Activated CD4-positive, alpha-beta T cell treated with anti-CD3 and anti-CD28 coated beads, Interleukin-2, Interleukin-4, amounts not matched to agents 100 ng/mL and 50 ng/mL, durations not matched to agents 16 hours and 8 hours (primary cell): ENCODE results near the gene CDH2.

Source experiments
- DNase-seq: peaks from one replicate; pipeline ENCODE4 v3.0.0-alpha.2; 2020; ENCODE audit warnings: low spot score

The CDH2 gene

GRCh38 chr18:28088477-28088876 is 88.5 kb downstream of the CDH2 start:
- DNase-seq = no peak

DNA sequence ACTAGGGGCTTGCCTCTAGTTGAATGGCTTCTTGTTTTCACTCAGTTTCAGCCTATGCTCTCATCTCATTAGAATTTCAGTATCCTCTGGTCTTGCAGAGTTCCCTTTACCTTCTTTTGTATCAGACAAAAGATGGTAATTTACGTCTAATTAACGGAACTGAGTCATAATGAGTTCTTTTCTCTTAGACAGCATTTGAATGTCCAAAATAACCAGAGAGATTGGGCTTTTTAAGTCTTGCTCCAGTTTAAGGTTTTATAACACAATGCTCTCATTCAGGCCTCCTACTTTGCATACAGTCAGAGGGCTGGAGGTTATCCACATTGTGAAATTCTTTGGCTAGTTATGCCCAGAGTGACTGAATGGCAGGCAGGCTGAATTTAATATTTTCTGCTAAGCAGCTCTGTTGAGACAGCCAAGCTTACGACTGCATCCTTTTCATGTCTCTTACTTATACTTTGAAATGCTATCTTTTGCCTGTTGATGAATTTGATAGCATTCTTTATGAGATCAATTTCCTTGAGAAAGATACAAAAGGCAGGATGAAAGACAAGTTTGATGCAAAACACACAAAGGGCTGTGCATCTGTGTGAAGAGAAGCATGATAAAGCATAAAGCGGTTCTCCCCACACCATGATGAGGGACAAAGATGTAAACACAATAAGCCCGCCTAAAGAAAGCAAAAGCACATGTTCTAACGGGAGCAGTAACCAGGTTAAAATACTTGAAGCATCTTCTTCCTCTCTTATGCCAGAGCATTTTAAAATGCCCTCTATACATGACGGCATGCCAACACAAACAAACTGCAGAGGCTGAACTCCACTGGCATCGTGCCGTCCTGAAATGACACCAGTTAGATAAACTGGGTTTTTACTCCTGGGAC is 90.0 kb downstream of the CDH2 start:
- no peak for DNase-seq

GRCh38 chr18:28081516-28081915 is 95.4 kb downstream of the CDH2 start:
- no peak for DNase-seq

DNA sequence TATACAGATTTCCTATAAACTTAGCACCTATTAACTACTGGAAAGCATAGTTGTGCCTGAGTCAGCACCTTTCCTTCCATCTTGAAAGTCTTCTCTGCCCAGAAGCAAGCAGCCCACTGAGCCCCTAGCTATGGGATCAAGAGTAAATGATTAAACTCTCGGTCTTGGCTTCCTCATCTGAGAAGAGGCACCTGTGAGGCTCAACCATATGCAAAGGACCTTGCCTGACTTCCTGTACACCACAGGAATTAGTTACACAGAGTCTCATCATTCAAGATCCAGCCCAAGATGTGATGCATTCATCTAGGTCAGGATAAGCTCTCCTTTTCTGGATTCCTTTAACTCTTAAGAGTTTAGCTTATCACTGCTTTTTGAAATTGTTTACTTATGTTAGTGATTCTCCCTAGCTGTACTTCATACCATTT is 96.0 kb downstream of the CDH2 start:
- no peak for DNase-seq

DNA sequence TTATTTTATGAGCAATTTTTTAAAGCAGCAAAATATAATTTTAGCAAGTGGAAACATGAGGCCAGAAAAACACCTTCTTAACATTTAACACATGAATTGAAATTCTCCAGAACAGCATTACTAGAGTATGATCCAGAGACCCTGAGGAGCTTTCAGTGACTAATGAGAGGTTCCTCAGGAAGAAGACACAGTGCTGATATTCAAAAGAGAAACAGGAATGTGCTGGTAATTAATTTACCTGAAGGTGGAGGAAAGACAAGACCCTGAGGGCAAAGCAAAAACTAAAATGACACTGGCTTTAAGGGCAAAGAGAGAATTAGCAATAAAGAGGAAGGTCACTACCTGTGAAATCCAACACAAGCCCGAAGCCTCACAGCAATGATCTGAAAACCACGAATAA is 97.0 kb downstream of the CDH2 start:
- DNase-seq = no peak

GRCh38 chr18:28078849-28079248 is 98.1 kb downstream of the CDH2 start:
- no peak for DNase-seq

DNA sequence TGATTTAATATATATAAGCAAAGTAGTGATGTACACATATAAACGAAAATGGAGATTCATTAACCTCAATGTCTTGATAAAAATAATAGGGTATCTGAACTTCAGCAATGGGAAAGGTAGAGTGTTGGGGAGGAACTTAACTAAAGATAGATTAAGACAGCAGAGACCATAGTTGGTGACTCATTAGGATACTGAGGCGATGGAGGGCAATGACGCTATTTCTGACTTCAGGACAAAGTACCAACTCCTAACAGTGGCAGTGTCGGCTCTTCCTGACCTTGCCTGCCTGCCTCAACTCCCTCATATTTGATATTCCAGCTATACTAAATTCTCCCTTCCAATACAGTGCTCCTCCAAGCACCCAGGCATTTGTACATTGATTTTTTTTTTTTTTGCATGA is 98.6 kb downstream of the CDH2 start:
- DNase-seq = no peak

GRCh38 chr18:28075501-28075900 is 101.4 kb downstream of the CDH2 start:
- DNase-seq = no peak

GRCh38 chr18:28074076-28074475 is 102.9 kb downstream of the CDH2 start:
- DNase-seq = no peak

- no peak for DNase-seq
Measured at GRCh38 chr18:28073658-28074057, 103.3 kb downstream of the CDH2 start.

GRCh38 chr18:28071199-28071598 is 105.7 kb downstream of the CDH2 start:
- no peak for DNase-seq

DNA sequence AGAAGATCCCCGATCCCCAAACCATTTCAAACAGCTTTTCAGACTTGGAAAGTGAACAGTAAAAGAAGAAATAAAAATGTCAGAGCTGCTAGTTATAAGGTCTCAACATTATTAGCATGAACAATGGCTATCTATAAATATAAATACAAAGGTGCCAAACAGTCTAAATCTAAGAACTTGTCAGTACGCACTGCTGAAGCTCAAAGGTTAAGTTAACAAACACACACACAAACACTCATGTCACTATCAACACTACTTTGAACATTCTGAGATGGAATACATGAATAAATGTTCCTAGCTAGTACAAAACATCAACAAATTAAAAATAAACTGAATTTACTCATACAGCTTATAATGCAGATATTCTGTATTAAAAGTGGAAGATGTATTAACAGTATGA is 108.7 kb downstream of the CDH2 start:
- DNase-seq = no peak

- no peak for DNase-seq
Measured at GRCh38 chr18:28067346-28067745, 109.6 kb downstream of the CDH2 start.

GRCh38 chr18:28065793-28066186 is 111.1 kb downstream of the CDH2 start:
- no peak for DNase-seq

- DNase-seq = no peak
Measured at GRCh38 chr18:28065031-28065792, 111.7 kb downstream of the CDH2 start.

DNA sequence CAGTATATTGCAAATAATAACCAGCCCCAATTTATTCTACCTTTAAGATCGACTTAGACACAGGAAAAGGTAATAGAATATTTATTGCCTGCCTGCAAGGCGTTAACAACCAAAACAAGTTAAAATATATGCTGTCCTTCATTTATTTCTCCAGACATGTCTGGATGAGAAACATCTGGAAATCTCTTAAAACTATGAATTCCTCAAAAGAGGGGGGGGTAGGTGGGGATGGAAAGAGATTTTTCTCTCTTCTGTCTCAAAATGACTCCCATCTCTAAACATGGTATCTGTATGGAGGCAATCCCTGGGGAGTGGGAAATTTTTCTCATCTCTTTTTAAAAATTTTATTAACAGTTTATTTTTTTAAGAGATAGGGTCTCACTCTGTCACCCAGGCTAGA is 113.0 kb downstream of the CDH2 start:
- DNase-seq = no peak

DNA sequence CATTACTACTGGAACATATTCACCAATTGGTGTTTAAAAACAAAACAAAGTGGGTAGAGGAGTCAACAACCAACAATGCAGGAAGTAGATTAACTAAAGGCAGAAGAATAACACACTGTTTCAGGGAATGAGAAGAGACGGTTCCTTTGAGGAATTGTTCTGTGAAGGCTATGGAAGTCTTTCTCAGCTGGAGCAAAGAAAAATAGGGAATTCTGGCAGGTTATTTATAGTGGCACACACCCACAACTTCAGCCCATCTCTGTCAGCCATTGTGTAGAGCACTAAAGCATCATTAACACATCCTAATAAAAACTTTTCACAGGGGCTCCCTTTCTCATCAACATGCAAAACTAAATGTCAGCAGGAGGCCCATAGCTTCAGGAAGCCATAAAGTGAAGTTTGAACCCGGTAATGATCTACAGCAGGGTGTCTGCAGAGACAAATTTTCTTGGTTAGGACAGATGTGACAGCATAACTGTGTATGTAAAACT is 113.6 kb downstream of the CDH2 start:
- no peak for DNase-seq

DNA sequence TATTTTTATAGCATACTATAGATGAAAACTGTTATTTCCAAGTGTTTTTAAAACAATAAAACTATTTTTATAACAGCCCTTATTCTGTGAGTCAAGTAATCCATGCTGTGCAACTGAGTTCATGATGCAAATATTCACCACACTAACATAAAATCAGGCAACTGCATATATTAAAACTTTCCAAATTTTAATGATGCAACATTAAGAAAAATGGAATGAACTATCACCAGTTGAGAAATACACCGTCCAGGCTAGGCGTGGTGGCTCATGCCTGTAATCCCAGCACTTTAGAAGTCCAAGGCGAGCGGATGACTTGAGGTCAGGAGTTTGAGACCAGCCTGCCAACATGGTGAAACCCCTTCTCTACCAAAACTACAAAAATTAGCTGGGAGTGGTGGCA is 114.5 kb downstream of the CDH2 start:
- DNase-seq = no peak

- no peak for DNase-seq
Measured at GRCh38 chr18:28059861-28060260, 117.1 kb downstream of the CDH2 start.

GRCh38 chr18:28050545-28050944 is 126.4 kb downstream of the CDH2 start:
- DNase-seq = no peak

GRCh38 chr18:28048612-28049011 is 128.3 kb downstream of the CDH2 start:
- no peak for DNase-seq

GRCh38 chr18:28045880-28046279 is 131.1 kb downstream of the CDH2 start:
- DNase-seq = no peak

GRCh38 chr18:28045176-28045810 is 131.6 kb downstream of the CDH2 start:
- no peak for DNase-seq
